GM21576 (cell line): Measurements from ENCODE around the gene GFY.
A peak's percentile ranks its signal among the peaks of the same experiment; 100 is the strongest.
"Not testable (repeated sequence)": the region's sequence is repeated elsewhere in the genome, so short reads cannot be mapped to it uniquely, and the experiment has no call there.

ENCODE experiments used
- ATAC-seq: cut with Tn5 transposase; IDR thresholded peaks from one replicate; pipeline ENCODE4 v1.9.1; 2021; ENCODE audit warnings: mild to moderate bottlenecking, moderate library complexity; ENCODE audit not compliant: unreplicated experiment

The GFY gene

DNA sequence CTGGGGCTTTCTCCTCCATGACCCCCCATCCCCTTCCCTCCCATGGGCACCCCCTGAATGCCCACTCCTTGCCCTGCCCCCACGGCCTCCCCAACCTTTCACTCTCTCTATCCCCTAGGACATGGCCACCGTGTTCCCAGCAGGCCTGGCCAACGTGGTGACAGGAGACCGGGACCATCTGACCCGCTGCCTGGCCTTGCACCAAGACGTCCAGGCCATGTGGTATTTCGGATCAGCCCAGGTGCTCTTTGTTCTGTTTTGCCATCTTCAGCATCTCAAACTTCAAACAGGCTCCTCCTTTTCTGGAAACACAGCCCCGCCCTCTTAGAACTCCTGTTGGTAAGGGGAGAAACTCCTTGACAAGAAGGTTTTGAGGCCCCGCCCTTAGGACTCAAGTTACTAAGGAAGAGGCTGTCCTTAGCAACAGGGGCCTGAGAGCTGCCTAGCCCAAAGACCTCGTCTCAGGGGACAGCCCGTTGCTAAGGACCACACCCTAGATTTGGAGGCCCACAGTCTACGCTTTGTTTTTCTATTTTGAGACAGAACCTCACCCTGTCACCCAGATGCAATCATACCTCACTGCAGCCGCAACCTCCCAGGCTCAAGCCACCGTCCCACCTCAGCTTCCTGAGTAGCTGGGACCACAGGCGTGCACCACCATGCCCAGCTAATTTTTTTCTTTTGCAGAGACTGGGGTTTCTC lies 43.7 kb downstream of the GFY start:
- ATAC-seq, result peak; percentile 63

DNA sequence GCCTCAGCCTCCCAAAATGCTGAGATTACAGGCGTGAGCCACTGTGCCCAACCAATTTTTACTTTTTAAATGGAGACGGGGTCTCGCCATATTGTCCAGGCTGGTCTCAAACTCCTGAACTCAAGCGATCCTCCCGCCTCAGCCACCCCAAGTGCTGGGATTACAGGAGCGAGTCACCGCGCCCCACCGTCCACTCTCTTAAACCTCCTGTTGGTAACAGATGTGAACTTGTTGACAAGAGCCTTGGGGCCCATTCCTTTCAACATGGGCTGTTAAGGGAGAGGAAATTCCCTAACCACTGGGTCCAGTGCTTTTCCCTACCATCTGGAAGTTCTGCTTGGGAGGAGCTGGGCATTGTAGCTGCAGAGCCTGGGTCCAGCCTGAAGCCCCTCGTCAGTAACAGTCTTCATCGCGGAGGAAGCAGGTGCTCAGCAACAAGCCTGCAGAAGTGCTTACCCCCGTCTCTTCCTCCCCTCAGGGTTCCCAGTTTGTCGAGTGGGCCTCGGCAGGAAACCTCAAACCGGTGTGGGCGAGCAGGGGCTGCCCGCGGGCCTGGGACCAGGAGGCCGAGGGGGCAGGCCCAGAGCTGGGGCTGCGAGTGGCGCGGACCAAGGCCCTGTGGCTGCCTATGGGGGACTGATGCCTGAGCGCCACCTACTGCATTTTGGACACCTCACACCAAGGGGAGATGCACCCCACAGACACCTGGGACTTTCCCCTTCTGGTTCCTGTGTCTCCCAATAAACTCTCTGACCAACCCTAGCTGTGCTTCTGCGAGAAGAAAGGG lies 44.8 kb downstream of the GFY start:
- peak; percentile 35 for ATAC-seq

DNA sequence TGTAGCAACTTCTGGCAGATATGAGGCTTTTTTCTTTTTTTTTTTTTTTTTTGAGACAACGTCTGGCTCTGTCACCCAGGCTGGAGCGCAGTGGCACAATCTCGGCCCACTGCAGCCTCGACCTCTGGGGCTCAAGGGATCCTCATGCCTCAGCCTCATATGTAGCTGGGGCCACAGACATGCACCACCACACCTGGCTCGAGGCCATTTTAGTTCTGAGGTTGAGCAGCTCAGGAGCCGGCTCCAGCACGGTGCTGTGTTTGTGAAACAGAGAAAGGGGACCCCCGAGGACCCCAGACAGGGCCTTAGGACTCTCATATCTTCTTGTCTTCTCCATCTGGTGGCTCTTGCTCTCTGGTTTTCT lies 45.4 kb downstream of the GFY start:
- no peak for ATAC-seq

DNA sequence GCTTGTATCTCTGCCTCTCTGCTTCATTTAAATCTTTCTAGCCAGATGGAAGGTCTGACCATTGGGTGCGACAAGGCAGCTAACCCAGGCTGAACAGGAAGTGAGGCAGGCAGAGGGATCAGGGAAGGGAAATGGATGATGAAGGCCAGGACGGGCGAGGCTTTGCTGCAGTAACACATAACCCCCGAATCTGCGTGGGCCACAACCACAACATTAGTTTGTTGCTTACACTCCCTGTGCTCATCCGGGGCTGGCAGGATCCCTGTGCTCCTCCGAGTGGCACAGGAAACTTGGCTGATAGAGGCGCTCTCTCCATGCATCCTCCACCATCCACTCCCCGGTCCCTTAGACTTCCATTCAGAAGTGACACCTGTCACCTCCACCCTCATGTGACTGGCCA lies 47.7 kb downstream of the GFY start:
- no peak for ATAC-seq

DNA sequence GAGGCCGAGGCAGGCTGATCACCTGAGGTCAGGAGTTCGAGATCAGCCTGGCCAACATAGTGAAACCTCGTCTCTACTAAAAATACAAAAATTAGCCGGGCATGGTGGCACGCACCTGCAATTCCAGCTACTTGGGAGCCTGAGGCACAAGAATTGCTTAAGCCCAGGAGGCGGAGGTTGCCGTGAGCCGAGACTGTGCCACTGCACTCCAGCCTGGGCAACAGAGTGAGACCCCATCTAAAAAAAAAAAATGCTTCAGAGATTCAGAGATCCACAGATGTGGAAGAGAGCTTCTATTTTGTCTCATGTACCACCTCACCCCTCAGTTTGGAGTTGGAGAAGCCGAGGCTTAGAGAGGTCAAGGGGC lies 48.3 kb downstream of the GFY start:
- not testable (repeated sequence) for ATAC-seq

DNA sequence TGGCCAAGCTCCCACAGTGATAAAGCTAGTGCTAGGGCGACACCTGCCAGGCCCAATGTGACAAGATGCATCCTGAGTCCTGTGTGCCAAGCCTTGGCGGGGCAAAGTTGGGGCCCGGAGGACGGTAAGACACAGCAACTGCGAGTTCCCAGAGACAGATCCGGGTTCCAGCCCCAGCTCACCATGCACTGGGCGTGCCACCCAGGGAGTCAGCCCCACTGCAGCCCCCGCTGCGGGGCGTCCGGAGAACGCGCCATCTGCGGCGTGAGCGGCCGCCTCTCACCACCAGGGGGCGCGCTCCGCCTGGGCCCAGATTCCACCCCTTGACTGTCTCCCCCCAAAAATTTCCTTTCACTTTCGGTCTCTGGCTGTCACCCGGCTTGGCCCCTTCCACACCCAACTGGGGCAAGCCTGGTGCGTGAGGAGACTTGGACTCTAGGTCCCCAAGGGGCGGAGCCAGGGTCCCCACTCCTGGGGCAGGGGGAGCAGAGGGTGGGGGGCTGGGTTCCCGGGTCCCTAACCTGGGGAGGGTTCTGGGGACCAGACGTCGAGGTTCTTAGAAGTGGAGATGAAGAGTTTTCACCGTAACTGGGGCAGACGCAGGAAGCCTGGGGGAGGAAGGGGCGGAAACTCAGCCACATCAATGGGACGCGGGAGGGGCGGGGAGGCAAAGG lies 48.8 kb downstream of the GFY start, which contains the start of gene FLT3LG:
TSS of gene FLT3LG (plus strand) at position 348 of the 674 bp plus-strand sequence. CDS start 425 bp downstream, outside the sequence.
- no peak for ATAC-seq

DNA sequence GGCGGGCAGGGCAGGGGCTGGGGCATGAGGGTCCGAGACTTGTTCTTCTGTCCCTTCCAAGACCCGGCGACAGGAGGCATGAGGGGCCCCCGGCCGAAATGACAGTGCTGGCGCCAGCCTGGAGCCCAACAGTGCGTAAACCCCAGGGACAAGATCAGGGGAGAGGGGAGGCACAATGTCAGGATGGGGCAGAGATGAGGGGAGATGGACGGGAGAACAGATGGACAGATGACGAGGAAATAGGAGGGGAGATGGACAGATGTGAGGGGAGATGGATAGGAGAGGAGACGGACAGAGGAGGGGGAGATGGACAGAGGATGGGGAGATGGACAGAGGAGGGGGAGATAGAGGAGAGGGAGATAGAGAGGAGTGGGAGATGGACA lies 49.3 kb downstream of the GFY start:
- no peak for ATAC-seq

DNA sequence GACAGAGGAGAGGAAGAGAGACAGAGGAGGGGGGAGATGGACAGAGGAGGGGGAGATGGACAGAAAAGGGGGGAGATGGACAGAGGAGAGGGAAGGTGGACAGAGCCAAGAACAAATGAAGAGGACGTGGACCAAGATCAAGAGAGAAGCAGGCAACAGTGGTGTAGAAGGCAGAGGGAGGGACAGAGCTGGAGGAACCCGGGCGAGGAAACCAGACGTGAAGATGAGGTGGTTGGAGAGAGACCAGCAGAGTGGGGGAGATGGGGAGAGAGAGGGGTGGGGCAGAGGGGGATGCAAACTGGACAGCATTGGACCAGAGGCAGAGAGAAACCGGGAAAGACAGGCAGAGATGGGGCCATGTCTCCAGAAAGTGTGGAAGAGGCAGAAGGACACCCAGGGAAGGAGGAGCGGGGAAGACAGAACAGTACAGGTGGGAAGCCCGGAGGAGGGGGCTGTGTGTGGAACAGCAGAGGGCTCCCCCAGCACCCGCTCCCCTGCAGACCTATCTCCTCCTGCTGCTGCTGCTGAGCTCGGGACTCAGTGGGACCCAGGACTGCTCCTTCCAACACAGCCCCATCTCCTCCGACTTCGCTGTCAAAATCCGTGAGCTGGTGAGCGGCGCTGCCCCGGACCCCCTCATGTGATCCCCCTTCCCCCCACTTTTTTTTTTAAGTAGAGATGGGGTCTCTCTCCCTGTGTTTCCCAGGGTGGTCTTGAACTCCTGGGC lies 50.2 kb downstream of the GFY start:
- ATAC-seq, result no peak

DNA sequence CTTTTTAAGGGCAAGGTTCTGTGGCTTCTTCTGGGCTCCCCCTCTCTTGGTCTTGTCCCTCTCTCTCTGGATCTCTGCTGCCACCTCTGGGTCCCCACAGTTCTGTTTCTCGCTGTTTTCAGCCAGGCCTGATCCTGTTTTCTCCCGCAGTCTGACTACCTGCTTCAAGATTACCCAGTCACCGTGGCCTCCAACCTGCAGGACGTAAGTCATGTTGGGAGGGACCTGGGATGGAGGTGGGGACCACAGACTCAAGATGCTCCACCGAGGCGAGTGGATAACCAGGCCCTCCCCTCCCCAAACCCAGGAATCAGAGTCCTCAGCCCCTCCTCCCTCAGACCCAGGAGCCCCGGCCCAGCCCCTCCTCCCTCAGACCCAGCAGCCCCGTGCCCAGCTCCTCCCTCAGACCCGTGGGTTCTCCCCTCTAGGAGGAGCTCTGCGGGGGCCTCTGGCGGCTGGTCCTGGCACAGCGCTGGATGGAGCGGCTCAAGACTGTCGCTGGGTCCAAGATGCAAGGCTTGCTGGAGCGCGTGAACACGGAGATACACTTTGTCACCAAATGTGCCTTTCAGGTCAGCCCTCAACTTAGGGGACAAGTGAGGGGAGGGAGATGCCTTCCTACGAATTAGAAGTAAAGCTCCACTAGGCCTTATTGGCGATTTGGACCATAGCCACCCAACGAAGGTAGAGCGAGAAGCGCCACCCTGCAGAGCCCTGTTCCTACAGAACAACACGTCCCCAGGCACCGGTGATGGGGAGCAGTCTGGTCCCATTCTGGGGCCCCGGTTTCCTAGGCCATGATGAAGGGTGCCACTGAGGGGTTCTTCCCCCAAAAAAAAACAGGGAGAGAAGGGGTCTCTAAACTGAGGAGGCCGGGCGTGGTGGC lies 51.0 kb downstream of the GFY start:
- no peak for ATAC-seq
